Kidney epithelial cell (primary cell): ENCODE measurements around the gene CHCHD3. TPM values are rescaled to one million over a fixed set of nuclear protein-coding genes. Genes with fewer than 3 reads are reported as not detected.

ENCODE experiments used
- DNase-seq: peaks from one replicate; pipeline ENCODE4 v3.0.0-alpha.2; 2010; ENCODE audit warnings: low read depth
- H3K27me3 ChIP-seq: 2 replicates; pipeline ENCODE4 v1.6.0; 2011; ENCODE audit warnings: low read length; ENCODE audit not compliant: control insufficient read depth, insufficient read depth
- H3K36me3 ChIP-seq: 2 replicates; pipeline ENCODE4 v1.5.1; 2011; ENCODE audit warnings: low read length; ENCODE audit not compliant: control insufficient read depth, insufficient read depth
- H3K4me3 ChIP-seq: 2 replicates; pipeline ENCODE4 v1.5.1; 2011; ENCODE audit warnings: low read depth, mild to moderate bottlenecking, control low read depth, low read length
- total RNA-seq: library from RNA; depleted of rRNA; stranded (reverse); fragments of >200 nt; gene quantifications from 2 replicates; pipeline ENCODE4 v1.2.3, GENCODE V29; 2015
- TF ChIP-seq, protein P1 (sequence below): IDR thresholded peaks from 2 replicates; pipeline ENCODE4 v1.5.1; 2011; ENCODE audit warnings: mild to moderate bottlenecking, moderate library complexity, low read length, control low read depth, inconsistent platforms; ENCODE audit not compliant: insufficient read depth, poor library complexity, severe bottlenecking

Gene CHCHD3
- total RNA-seq, 1 donor from 2014 or later, result 119 TPM

- no peak overlapping the region for H3K4me3 ChIP-seq
- H3K27me3 ChIP-seq, result no peaks in the 10 kb centered on the region
- TF ChIP-seq, protein P1, sequence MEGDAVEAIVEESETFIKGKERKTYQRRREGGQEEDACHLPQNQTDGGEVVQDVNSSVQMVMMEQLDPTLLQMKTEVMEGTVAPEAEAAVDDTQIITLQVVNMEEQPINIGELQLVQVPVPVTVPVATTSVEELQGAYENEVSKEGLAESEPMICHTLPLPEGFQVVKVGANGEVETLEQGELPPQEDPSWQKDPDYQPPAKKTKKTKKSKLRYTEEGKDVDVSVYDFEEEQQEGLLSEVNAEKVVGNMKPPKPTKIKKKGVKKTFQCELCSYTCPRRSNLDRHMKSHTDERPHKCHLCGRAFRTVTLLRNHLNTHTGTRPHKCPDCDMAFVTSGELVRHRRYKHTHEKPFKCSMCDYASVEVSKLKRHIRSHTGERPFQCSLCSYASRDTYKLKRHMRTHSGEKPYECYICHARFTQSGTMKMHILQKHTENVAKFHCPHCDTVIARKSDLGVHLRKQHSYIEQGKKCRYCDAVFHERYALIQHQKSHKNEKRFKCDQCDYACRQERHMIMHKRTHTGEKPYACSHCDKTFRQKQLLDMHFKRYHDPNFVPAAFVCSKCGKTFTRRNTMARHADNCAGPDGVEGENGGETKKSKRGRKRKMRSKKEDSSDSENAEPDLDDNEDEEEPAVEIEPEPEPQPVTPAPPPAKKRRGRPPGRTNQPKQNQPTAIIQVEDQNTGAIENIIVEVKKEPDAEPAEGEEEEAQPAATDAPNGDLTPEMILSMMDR, result no peak
- H3K36me3 ChIP-seq, result no peaks in the 10 kb centered on the region
- DNase-seq, result no peak
Measured at GRCh38 chr7:132857031-132857430, 224.9 kb downstream of the CHCHD3 start.

GRCh38 chr7:132856416-132856815, 225.5 kb downstream of the CHCHD3 start:
- Histone ChIP-seq H3K27me3 (no peaks in the 10 kb centered on the region), H3K4me3 (no peak overlapping the region), H3K36me3 (no peaks in the 10 kb centered on the region)
- TF ChIP-seq, protein P1, result no peak
- DNase-seq, result no peak

DNA sequence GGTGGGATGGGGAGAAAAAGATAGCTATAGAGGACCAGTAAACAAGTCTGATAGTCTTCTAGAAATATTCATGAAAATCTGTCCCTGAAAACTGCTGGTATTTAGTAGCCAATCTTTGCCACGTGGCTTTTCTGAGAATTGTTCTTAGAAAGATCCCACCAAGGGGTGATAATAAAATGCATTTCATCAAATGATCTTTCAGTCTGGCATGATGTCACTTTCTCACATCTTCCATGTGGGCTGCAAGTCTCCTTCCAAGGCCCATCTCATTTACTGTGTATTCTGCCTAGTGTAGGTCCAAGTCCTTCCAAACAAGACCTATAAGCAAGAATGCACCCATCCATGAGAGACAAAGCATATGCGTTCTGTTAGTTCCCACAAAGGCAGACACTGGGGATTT, 226.0 kb downstream of the CHCHD3 start:
- Histone ChIP-seq H3K27me3 (no peaks in the 10 kb centered on the region), H3K4me3 (no peak overlapping the region), H3K36me3 (no peaks in the 10 kb centered on the region)
- DNase-seq, result no peak
- TF ChIP-seq, protein P1, result no peak

- no peaks in the 10 kb centered on the region for H3K27me3 ChIP-seq
- no peak overlapping the region for H3K4me3 ChIP-seq
- no peaks in the 10 kb centered on the region for H3K36me3 ChIP-seq
- no peak for DNase-seq
- TF ChIP-seq, protein P1, result no peak
Measured at GRCh38 chr7:132854238-132854637, 227.7 kb downstream of the CHCHD3 start.

- Histone ChIP-seq H3K4me3 (no peak overlapping the region), H3K36me3 (no peaks in the 10 kb centered on the region), H3K27me3 (no peaks in the 10 kb centered on the region)
- TF ChIP-seq, protein P1, result no peak
- no peak for DNase-seq
Measured at GRCh38 chr7:132847376-132847775, 234.5 kb downstream of the CHCHD3 start.

- H3K36me3 ChIP-seq, result no peaks in the 10 kb centered on the region
- H3K4me3 ChIP-seq, result no peak overlapping the region
- TF ChIP-seq, protein P1, result no peak
- H3K27me3 ChIP-seq, result no peaks in the 10 kb centered on the region
- DNase-seq, result no peak
Measured at GRCh38 chr7:132846086-132846485, 235.8 kb downstream of the CHCHD3 start.
